ENCODE data around the gene TP53RK.

Gene TP53RK

DNA sequence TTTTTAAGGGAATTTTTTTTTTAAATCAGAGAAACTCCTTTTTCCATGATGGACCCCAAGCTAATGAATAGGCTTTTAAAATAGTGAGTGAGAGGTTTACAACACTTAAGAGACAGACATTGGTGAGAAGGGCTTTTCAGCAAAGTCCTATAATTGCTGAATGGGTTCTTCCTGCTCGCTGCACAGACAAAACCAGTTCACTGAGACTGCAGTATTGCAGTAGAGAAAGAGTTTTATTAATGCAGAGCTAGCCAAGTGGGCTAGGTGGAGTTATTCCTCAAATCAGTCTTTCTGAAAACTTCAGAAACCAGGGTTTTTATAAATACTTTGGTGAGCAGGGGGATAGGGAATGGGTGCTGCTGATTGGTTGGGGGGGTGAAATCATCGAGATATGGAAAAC, 17.0 kb upstream of the TP53RK start:
- no peak for DNase-seq

DNA sequence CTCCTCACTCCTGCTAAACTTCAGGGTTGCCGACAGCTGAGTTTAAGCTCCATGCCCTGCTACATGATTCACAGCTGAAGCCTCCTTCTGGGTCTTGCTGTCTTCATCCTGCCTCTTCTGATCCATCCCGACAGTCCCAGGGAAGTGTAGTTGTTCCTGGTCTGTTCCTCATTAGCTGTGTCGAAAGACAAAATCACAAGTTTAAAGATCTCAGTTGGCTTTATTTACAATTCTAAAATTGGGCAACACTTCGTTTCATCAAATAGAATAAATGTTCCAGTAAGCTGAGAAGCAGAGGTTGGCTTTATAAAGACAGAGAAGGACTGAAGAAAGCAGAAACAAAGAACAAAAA, 16.1 kb upstream of the TP53RK start:
- DNase-seq: no peak

DNA sequence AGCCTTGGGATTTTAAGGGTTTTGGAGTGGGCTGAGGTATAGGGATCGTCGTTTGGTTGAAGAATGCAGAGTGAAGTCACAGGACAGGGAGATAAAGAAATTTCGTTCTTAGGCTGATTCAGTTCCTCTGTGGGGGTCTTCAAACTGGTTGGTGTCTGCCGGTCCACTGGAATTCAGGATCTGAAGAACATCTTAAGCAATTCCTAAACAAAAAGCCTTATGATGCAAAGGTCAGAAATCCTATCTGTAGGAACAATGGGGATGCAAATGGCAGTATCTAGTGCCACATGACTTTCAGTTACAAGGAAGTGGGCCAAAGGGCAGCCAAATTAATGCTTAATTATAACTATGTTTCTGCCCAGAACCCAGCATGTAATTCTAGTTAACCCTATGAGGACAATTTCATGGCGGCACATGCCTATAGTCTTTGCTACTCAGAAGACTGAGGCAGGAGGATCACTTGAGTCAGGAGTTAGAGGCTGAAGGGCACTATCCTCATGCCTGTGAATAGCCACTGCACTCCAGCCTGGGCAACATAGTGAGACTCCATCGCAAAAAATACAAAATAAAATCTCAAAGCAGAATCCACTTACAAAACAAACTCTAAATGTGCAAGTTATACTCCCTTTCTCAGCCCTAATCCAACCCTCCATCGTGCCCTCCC, 15.6 kb upstream of the TP53RK start:
- DNase-seq: no peak

DNA sequence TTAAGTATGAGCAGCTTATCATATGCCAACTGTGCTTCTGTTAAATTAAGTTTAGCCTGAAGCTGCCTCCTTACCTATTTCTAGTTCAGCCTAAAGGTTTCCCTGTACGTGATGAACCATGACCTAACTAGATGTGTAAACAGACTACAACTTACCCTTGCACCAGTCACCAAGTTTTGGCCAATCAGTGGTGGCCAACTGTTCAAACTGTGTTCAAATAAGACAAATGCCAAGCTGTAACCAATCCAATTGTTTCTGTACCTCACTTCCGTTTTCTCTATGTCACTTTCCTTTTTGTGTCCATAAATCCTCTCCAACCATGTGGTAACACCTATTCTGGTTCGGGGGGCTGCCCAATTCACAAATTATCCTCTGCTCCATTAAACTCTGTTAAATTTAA, 14.2 kb upstream of the TP53RK start:
- no peak for DNase-seq

- no peak for DNase-seq
Observed at GRCh38 chr20:46702447-46703203, 13.4 kb upstream of the TP53RK start.

DNA sequence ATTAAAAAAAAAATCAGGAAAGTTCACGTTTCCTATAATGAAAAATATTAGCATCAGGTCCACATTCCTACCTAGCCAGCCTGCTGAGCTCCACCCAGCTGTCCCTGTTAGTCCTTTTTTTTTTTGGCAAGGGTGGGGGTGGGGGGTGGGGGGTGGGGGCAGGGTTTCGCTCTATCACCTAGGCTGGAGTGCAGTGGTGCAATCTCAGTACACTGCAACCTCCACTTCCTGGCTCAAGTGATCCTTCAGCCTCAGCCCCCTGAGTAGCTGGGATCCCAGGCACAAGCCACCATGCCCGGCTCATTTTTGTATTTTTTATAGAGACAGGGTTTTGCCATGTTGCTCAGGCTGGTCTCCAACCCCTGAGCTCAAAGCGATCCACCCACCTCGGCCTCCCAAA, 12.7 kb upstream of the TP53RK start:
- no peak for DNase-seq

GRCh38 chr20:46701556-46701955, 12.3 kb upstream of the TP53RK start:
- DNase-seq: no peak

DNA sequence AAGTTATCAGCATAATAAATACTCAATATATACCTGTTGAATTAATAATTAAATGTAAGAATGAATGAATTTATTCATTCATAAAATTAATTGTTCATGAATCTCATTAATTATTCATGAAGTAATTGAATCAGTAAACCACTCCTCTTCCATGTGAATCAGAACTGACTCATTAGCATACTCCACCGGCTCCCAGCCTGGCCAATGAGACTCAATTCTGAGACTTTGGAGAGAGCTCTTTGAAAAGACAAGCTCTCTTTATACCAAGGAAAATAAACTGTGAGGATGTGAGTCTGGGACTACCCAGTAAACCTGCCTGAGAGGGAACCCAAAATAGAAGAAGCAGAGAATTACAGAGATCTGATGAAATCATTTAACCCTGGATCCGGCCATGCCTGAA, 11.8 kb upstream of the TP53RK start:
- DNase-seq: no peak

- no peak for DNase-seq
Observed at GRCh38 chr20:46700481-46700880, 11.2 kb upstream of the TP53RK start.

GRCh38 chr20:46699651-46700359, 10.6 kb upstream of the TP53RK start:
- no peak for DNase-seq

DNA sequence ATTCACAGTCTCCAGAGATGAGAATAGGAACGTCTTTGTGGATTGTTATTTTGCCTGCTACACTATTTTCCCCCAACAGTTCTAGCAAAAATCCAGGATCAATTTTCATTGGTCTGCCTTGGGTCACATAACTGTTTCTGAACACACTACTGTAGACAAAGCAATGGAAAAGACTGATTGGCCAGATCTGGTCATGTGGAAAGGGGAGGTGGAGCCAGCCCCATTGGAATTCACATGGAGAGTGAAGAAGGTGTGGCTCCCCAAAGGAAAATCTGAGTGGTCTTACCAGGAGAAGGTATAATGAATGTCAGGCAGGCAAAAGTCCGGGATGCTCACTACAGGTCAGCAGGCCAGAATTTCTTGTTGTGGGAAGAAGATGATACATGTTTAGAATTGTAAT, 9.5 kb upstream of the TP53RK start:
- DNase-seq: no peak

DNA sequence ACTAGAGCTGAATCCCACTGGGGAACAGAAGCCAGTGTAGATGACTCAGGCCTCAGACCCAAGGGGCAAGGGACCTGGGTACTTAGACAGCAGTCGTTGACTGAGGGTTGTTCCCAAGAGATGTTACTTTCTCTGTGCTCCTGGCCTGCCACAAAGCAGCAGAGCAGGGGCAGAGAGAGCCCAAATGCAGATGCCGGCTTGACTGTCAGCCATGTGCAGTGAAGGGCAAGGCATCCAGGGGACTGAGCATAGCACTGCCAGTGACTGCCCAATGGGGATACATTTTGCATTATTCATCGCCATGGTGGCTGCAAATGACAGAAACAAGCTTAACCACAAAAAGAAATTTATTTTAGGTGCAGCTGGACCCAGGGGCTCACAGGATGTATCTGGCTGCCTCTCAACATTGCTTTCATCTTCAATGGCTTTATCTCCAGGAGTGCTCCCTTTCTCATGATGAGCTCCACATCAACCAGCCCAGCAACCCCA, 7.6 kb upstream of the TP53RK start:
- no peak for DNase-seq

DNA sequence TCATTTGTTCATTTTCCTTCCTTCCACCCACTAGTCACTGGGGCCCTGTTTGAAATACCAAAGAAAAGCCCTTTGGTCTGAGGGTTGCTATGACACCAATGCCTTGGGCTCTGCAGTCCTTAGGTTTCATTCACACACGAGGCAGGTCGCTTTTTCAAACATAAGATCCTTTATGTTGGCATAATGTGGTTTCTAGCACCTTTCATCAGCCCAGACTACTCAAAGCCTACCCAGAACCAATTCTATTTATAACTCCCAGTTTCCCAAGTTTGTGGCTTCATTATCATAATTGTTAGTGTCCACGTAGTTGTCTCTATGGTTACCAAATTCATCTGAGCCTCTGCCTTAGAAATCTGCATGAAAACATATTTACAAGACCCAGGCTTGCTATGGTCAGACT, 6.6 kb upstream of the TP53RK start:
- no peak for DNase-seq

- no peak for DNase-seq
Observed at GRCh38 chr20:46694484-46694883, 5.2 kb upstream of the TP53RK start.

DNA sequence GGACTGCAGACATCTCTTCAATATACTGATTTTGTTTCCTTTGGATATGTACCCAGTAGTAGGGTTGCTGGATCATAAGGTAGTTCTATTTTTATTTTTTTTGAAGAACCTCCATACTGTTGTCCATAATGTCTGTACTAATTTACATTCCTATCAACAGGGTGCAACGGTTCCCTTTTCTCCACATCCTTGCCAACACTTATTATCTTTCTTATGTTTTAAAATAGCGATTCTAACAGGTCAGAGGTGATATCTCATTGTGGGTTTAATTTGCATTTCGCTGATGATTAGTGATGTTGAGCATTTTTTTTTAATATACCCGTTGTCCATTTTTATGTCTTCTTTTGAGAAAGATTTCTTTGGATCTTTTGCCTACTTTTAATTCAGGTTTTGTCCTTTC, 2.0 kb upstream of the TP53RK start:
- no peak for DNase-seq

- DNase-seq: no peak
Observed at GRCh38 chr20:46690219-46691106, 1.2 kb upstream of the TP53RK start.

GRCh38 chr20:46689754-46690085, 476 bp upstream of the TP53RK start:
- DNase-seq: no peak

DNA sequence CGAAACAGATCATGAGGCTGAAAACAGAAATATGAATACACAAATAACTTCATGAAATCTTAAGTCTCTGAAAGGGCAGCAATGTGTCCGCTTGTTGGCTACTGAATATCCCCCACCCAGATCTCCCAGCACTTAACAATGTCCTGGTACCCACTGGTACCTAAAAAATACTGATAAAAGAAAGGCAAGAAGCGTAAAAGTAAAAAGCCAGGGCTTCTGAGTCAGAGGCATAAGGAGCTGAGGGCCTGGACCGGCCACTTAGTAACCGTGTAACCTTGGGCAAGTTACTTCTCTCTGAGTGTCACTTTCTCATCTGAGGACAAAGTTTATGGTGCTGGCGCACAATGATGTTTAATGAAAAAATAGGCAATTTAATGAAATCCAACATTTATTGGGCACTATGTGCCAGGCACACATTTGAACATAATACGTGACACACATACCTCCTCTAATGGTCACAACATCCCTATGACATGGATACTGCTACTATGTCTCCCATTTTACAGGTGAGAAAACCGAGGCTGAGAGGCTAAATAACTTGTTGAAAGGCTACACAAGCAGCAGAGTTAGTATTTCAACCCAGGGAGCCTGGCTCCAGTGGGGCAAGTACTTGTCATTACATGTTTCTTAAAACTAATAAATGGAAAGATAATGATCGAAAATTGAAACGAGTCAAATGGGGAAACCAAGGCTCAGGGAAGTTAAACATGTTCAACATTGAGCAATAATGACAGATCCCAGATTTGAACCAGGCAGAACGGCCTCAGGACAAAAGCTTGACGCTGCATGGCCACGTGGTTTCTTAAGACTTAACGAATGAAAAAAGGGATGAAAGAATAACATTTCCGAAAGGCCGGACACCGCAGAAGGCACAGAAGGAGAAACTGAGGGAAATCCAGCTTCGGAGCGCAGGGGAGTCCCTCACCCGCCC, 828 bp downstream of the TP53RK start:
- DNase-seq: no peak

DNA sequence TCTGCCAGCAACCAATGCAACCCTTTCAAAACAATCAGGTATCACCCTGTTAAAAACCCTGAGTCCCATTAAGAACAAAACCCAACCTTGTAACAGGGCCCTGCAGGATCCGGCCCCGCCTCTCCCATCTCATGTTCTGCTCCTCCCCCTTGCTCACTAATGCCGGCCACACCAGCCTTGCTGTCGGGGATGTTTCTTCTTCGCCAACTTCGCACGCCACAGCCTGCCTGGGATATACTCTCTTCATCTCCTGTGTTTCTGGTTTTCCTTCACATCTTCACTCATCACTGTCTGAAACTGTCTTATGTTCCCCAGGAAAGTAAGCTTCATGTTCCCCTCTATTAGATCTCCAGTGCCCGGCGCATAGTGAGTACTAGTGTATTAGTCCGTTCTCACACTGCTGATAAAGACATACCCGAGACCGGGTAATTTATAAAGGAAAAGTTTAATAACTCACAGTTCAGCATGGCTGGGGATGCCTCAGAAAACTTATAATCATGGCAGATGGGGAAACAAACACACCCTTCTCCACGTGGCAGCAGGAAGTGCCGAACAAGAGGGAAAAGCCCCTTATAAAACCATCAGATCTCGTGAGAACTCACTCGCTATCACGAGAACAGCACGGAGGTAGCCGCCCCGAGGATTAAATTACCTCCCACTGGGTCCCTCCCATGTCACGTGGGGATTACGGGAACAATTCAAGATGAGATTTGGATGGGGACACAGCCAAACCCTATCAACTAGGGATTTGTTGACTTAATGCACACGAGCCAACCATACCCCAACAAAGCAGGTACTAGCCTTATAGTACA, 5.1 kb downstream of the TP53RK start:
- DNase-seq: no peak

- no peak for DNase-seq
Observed at GRCh38 chr20:46683668-46683938, 5.6 kb downstream of the TP53RK start.

DNA sequence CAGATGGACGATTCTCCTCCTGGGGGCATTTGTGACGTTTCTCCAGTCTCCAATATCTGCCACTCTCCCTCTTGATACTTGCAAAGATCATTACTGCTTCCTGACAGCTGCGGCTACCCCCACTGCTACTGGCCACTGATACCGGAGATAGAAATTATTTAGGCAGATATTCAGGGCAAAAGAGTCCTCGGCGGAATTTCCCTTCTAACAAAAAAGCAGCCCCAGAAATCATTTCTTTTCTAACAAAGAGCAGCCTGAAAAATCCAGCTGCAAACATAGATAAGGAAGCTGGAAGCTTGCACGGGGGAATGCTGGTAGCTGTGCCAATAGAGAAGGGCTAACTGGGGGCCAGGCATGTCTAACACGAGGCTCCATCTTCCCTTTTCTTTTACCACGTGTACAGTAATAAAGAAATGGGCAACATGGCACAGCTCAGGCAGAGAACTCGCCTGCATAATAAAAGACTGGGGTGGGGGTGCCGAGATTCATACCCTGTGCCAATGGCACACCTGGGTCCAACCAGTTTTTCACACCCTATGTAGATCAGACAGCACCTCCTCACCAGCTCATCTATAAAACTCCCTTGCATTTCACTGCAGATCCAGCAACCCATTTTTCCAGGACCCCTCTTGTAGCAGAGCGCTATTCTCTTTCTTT, 6.1 kb downstream of the TP53RK start:
- DNase-seq: no peak
